Natural killer cell treated with Interleukin-12 subunit alpha and Interleukin-12 subunit beta and Interleukin-15 and Interleukin-18, amount 100 ng/mL, for 72 hours (primary cell): ENCODE data around the gene VEGFA. TPM values are rescaled to one million over a fixed set of nuclear protein-coding genes. Genes with fewer than 3 reads are reported as not detected.

Experiments
- ATAC-seq, 2 donors: fragments of 150-1000 bp; cut with Tn5 transposase in 1 of 2; sonication (Bioruptor Pico), chemical (Tn5 transposase) in 1 of 2; 2 replicates each; pipeline ENCODE4 v1.10.0; 2021
- DNase-seq: peaks from one replicate; pipeline ENCODE4 v3.0.0; 2022; ENCODE audit warnings: low spot score
- H3K27ac Mint-ChIP-seq, 2 donors: 1 replicate in 1 of 2; 2 replicates in 1 of 2; pipeline ENCODE4 v1.8.0; 2022; ENCODE audit warnings: mixed read lengths in 2 of 2, mild to moderate bottlenecking in 1 of 2, moderate library complexity in 1 of 2
- H3K27me3 Mint-ChIP-seq, 2 donors: 1 replicate in 1 of 2; 2 replicates in 1 of 2; pipeline ENCODE4 v1.8.0; 2022; ENCODE audit warnings: mixed read lengths in 2 of 2
- H3K36me3 Mint-ChIP-seq: one replicate; pipeline ENCODE4 v1.8.0; 2022; ENCODE audit warnings: mixed read lengths
- H3K4me1 Mint-ChIP-seq, 2 donors: 1 replicate in 1 of 2; 2 replicates in 1 of 2; pipeline ENCODE4 v1.8.0; 2022; ENCODE audit warnings: low read depth in 2 of 2, mixed read lengths in 2 of 2, mild to moderate bottlenecking in 1 of 2
- H3K4me3 Mint-ChIP-seq: one replicate; pipeline ENCODE4 v1.8.0; 2022; ENCODE audit warnings: mixed read lengths
- H3K9me3 Mint-ChIP-seq: 2 replicates; pipeline ENCODE4 v1.8.0; 2022; ENCODE audit warnings: mixed read lengths
- total RNA-seq, 2 donors: library from RNA; stranded (reverse); gene quantifications; one replicate each; pipeline ENCODE4 v1.2.3, GENCODE V29; 2022

Gene VEGFA
- total RNA-seq, 2 donors from 2014 or later = 36.8 to 43.0 TPM

DNA sequence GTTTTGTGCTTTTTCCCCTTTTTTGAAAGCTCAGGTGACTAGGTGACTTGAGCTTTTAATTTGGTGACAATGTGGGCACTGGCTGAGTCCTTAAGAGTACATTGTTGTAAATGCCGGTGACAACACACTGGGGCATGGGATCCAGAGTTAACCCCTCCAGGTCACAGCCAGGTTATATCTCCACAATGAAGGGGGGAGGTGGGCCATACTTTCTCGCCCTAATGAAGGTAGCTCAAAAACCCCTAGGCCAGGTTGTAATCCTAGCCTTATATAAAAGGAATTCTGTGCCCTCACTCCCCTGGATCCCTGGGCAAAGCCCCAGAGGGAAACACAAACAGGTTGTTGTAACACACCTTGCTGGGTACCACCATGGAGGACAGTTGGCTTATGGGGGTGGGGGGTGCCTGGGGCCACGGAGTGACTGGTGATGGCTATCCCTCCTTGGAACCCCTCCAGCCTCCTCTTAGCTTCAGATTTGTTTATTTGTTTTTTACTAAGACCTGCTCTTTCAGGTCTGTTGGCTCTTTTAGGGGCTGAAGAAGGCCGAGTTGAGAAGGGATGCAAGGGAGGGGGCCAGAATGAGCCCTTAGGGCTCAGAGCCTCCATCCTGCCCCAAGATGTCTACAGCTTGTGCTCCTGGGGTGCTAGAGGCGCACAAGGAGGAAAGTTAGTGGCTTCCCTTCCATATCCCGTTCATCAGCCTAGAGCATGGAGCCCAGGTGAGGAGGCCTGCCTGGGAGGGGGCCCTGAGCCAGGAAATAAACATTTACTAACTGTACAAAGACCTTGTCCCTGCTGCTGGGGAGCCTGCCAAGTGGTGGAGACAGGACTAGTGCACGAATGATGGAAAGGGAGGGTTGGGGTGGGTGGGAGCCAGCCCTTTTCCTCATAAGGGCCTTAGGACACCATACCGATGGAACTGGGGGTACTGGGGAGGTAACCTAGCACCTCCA is 2.2 kb upstream of the VEGFA start:
- Mint-ChIP-seq H3K36me3 (no peaks in the 10 kb centered on the region), H3K27me3 (peaks cover 0 to 2% of the 10 kb centered on the region in 2 donors), H3K4me3 (no peak overlapping the region), H3K27ac (no peak overlapping the region), H3K4me1 (peaks cover 10 to 14% of the 10 kb centered on the region in 2 donors), H3K9me3 (no peaks in the 10 kb centered on the region)
- ATAC-seq (no peak), DNase-seq (no peak)

DNA sequence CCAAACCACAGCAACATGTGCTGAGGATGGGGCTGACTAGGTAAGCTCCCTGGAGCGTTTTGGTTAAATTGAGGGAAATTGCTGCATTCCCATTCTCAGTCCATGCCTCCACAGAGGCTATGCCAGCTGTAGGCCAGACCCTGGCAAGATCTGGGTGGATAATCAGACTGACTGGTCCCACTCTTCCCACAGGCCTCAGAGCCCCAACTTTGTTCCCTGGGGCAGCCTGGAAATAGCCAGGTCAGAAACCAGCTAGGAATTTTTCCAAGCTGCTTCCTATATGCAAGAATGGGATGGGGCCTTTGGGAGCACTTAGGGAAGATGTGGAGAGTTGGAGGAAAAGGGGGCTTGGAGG is 1.5 kb upstream of the VEGFA start:
- no peak overlapping the region for H3K4me3 Mint-ChIP-seq
- H3K36me3 Mint-ChIP-seq = no peaks in the 10 kb centered on the region
- H3K27me3 Mint-ChIP-seq = peaks cover 6 to 8% of the 10 kb centered on the region in 2 donors
- no peaks in the 10 kb centered on the region for H3K9me3 Mint-ChIP-seq
- H3K27ac Mint-ChIP-seq = no peak overlapping the region
- H3K4me1 Mint-ChIP-seq = peaks cover 17 to 20% of the 10 kb centered on the region in 2 donors
- DNase-seq = no peak
- no peak for ATAC-seq

DNA sequence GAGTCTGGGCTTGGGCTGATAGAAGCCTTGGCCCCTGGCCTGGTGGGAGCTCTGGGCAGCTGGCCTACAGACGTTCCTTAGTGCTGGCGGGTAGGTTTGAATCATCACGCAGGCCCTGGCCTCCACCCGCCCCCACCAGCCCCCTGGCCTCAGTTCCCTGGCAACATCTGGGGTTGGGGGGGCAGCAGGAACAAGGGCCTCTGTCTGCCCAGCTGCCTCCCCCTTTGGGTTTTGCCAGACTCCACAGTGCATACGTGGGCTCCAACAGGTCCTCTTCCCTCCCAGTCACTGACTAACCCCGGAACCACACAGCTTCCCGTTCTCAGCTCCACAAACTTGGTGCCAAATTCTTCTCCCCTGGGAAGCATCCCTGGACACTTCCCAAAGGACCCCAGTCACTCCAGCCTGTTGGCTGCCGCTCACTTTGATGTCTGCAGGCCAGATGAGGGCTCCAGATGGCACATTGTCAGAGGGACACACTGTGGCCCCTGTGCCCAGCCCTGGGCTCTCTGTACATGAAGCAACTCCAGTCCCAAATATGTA is 957 bp upstream of the VEGFA start:
- Mint-ChIP-seq H3K4me1 (peaks cover 18 to 21% of the 10 kb centered on the region in 2 donors), H3K27ac (peak overlapping the region; percentile 44 to 82), H3K4me3 (peak overlapping the region; percentile 92), H3K36me3 (no peaks in the 10 kb centered on the region), H3K27me3 (peaks cover 8 to 9% of the 10 kb centered on the region in 2 donors), H3K9me3 (no peaks in the 10 kb centered on the region)
- DNase-seq (no peak), ATAC-seq (no peak)

DNA sequence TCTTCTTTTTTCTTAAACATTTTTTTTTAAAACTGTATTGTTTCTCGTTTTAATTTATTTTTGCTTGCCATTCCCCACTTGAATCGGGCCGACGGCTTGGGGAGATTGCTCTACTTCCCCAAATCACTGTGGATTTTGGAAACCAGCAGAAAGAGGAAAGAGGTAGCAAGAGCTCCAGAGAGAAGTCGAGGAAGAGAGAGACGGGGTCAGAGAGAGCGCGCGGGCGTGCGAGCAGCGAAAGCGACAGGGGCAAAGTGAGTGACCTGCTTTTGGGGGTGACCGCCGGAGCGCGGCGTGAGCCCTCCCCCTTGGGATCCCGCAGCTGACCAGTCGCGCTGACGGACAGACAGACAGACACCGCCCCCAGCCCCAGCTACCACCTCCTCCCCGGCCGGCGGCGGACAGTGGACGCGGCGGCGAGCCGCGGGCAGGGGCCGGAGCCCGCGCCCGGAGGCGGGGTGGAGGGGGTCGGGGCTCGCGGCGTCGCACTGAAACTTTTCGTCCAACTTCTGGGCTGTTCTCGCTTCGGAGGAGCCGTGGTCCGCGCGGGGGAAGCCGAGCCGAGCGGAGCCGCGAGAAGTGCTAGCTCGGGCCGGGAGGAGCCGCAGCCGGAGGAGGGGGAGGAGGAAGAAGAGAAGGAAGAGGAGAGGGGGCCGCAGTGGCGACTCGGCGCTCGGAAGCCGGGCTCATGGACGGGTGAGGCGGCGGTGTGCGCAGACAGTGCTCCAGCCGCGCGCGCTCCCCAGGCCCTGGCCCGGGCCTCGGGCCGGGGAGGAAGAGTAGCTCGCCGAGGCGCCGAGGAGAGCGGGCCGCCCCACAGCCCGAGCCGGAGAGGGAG is 580 bp downstream of the VEGFA start:
- H3K27ac Mint-ChIP-seq = peak overlapping the region; percentile 44 to 82
- H3K9me3 Mint-ChIP-seq = no peaks in the 10 kb centered on the region
- no peaks in the 10 kb centered on the region for H3K36me3 Mint-ChIP-seq

DNA sequence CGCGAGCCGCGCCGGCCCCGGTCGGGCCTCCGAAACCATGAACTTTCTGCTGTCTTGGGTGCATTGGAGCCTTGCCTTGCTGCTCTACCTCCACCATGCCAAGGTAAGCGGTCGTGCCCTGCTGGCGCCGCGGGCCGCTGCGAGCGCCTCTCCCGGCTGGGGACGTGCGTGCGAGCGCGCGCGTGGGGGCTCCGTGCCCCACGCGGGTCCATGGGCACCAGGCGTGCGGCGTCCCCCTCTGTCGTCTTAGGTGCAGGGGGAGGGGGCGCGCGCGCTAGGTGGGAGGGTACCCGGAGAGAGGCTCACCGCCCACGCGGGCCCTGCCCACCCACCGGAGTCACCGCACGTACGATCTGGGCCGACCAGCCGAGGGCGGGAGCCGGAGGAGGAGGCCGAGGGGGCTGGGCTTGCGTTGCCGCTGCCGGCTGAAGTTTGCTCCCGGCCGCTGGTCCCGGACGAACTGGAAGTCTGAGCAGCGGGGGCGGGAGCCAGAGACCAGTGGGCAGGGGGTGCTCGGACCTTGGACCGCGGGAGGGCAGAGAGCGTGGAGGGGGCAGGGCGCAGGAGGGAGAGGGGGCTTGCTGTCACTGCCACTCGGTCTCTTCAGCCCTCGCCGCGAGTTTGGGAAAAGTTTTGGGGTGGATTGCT is 1.3 kb downstream of the VEGFA start:
- H3K36me3 Mint-ChIP-seq = no peaks in the 10 kb centered on the region
- H3K27ac Mint-ChIP-seq = no peak overlapping the region
- peaks cover 28 to 35% of the 10 kb centered on the region in 2 donors for H3K4me1 Mint-ChIP-seq
- ATAC-seq (peak; percentile 54 to 55), DNase-seq (peak; percentile 81)
- H3K27me3 Mint-ChIP-seq = peaks cover 7 to 8% of the 10 kb centered on the region in 2 donors
- peak overlapping the region; percentile 92 for H3K4me3 Mint-ChIP-seq
- H3K9me3 Mint-ChIP-seq = no peaks in the 10 kb centered on the region

More for the DNA sequence above, 580 bp downstream of the VEGFA start:
- H3K4me1 Mint-ChIP-seq = peaks cover 28 to 33% of the 10 kb centered on the region in 2 donors
- H3K27me3 Mint-ChIP-seq = peaks cover 7 to 8% of the 10 kb centered on the region in 2 donors
- peak overlapping the region; percentile 92 for H3K4me3 Mint-ChIP-seq
- ATAC-seq = peak; percentile 41 to 48
- DNase-seq = no peak

DNA sequence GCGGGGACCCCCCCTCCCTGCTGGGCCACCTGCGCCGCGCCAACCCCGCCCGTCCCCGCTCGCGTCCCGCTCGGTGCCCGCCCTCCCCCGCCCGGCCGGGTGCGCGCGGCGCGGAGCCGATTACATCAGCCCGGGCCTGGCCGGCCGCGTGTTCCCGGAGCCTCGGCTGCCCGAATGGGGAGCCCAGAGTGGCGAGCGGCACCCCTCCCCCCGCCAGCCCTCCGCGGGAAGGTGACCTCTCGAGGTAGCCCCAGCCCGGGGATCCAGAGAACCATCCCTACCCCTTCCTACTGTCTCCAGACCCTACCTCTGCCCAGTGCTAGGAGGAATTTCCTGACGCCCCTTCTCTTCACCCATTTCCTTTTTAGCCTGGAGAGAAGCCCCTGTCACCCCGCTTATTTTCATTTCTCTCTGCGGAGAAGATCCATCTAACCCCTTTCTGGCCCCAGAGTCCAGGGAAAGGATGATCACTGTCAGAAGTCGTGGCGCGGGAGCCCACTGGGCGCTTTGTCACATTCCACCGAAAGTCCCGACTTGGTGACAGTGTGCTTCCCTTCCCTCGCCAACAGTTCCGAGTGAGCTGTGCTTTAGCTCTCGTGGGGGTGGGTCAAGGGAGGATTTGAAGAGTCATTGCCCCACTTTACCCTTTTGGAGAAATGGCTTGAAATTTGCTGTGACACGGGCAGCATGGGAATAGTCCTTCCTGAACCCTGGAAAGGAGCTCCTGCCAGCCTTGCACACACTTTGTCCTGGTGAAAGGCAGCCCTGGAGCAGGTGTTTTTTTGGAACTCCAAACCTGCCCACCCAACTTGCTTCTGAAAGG is 2.1 kb downstream of the VEGFA start:
- peak overlapping the region; percentile 66 to 88 for H3K27ac Mint-ChIP-seq
- DNase-seq (peak; percentile 73), ATAC-seq (peak; percentile 45 to 46)
- no peaks in the 10 kb centered on the region for H3K9me3 Mint-ChIP-seq
- H3K36me3 Mint-ChIP-seq = no peaks in the 10 kb centered on the region
- H3K4me3 Mint-ChIP-seq = peak overlapping the region; percentile 85
- H3K27me3 Mint-ChIP-seq = peaks cover 7 to 8% of the 10 kb centered on the region in 2 donors
- peaks cover 28 to 37% of the 10 kb centered on the region in 2 donors for H3K4me1 Mint-ChIP-seq

DNA sequence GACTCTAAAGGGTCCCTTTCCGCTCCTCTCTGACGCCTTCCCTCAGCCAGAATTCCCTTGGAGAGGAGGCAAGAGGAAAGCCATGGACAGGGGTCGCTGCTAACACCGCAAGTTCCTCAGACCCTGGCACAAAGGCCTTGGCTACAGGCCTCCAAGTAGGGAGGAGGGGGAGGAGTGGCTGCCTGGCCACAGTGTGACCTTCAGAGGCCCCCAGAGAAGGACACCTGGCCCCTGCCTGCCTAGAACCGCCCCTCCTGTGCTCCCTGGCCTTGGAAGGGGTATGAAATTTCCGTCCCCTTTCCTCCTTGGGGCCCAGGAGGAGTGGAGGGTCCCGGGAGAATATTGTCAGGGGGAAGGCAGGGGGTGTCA is 2.7 kb downstream of the VEGFA start:
- Mint-ChIP-seq H3K4me1 (peaks cover 28 to 37% of the 10 kb centered on the region in 2 donors), H3K4me3 (peak overlapping the region; percentile 85), H3K36me3 (no peaks in the 10 kb centered on the region), H3K27ac (peak overlapping the region; percentile 66 to 88), H3K27me3 (peaks cover 7 to 8% of the 10 kb centered on the region in 2 donors), H3K9me3 (no peaks in the 10 kb centered on the region)
- no peak for ATAC-seq
- no peak for DNase-seq

DNA sequence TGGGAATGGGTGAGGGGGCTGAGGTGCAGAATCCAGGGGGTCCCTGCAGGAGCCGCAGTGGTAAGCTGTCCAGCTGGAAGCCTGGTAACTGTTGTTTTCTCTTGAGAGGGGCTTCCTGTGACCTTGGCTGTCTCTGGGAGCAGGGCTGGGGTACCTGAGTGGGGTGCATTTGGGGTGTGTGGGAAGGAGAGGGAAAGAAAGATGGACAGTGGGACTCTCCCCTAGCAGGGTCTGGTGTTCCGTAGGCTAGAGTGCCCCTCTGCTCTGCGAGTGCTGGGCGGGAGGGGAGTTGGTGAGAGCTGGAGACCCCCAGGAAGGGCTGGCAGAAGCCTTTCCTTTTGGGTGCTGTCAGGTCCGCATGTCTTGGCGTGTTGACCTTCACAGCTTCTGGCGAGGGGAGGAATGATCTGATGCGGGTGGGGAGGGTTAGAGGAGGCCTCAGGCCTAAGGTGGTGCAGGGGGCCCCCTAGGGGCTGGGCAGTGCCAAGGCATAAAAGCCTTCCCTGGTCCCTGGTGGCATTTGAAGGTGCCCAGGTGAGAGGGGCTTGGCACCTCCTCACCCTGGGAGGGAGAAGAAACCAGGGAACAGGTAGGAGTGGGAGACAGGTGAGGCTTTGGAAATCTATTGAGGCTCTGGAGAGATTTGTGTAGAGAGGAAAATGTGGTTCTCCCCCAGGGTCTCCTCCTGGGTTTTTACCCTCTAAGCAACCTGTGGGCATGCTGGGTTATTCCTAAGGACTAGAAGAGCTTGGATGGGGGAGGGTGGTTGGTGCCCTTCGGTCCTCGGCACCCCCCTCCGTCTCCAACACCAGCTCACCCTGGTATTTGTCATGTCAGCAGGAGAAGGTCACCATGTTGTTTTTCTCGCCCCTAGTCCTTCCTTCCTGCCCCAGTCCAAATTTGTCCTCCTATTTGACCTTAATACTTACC is 3.3 kb downstream of the VEGFA start:
- no peaks in the 10 kb centered on the region for H3K36me3 Mint-ChIP-seq
- H3K27ac Mint-ChIP-seq = no peak overlapping the region
- DNase-seq (no peak), ATAC-seq (no peak)
- peak overlapping the region; percentile 22 for H3K4me3 Mint-ChIP-seq
- peaks cover 7 to 8% of the 10 kb centered on the region in 2 donors for H3K27me3 Mint-ChIP-seq
- no peaks in the 10 kb centered on the region for H3K9me3 Mint-ChIP-seq
- peaks cover 28 to 37% of the 10 kb centered on the region in 2 donors for H3K4me1 Mint-ChIP-seq

DNA sequence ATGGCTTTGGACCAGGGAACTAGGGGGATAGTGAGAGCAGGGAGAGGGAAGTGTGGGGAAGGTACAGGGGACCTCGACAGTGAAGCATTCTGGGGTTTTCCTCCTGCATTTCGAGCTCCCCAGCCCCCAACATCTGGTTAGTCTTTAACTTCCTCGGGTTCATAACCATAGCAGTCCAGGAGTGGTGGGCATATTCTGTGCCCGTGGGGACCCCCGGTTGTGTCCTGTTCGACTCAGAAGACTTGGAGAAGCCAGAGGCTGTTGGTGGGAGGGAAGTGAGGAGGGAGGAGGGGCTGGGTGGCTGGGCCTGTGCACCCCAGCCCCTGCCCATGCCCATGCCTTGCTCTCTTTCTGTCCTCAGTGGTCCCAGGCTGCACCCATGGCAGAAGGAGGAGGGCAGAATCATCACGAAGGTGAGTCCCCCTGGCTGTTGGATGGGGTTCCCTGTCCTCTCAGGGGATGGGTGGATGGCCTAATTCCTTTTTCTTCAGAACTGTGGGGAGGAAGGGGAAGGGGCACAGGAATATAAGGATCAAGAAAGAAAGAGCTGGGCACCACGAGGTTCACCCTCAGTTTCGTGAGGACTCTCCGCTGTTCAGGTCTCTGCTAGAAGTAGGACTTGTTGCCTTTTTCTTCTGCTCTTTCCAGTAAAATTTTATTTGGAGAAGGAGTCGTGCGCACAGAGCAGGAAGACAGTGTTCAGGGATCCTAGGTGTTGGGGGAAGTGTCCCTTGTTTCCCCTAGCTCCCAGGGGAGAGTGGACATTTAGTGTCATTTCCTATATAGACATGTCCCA is 4.2 kb downstream of the VEGFA start:
- H3K36me3 Mint-ChIP-seq = no peaks in the 10 kb centered on the region

DNA sequence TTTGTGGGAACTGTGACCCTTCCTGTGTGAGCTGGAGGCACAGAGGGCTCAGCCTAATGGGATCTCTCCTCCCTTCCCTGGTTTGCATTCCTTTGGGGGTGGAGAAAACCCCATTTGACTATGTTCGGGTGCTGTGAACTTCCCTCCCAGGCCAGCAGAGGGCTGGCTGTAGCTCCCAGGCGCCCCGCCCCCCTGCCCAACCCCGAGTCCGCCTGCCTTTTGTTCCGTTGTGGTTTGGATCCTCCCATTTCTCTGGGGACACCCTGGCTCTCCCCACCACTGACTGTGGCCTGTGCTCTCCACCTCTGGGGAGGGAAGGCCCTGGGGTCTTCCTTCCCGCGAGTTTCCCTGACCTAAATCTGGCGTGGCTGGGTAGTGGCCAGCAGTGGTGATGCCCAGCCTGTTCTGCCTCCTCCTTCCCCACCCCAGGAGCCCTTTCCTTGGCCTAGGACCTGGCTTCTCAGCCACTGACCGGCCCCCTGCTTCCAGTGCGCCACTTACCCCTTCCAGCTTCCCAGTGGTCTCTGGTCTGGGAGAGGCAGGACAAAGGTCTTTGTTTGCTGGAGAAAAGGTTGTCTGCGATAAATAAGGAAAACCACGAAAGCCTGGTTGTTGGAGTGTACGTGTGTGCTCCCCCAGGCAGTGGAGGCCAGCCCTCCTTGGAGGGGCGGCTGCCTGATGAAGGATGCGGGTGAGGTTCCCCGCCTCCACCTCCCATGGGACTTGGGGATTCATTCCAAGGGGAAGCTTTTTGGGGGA is 4.9 kb downstream of the VEGFA start:
- Mint-ChIP-seq H3K36me3 (no peaks in the 10 kb centered on the region), H3K9me3 (no peaks in the 10 kb centered on the region), H3K4me3 (no peak overlapping the region), H3K27me3 (peaks cover 7 to 8% of the 10 kb centered on the region in 2 donors), H3K27ac (no peak overlapping the region), H3K4me1 (peaks cover 22 to 30% of the 10 kb centered on the region in 2 donors)
- ATAC-seq = no peak
- no peak for DNase-seq

More for the DNA sequence above, 4.2 kb downstream of the VEGFA start:
- H3K4me3 Mint-ChIP-seq = no peak overlapping the region
- ATAC-seq (no peak), DNase-seq (no peak)
- peaks cover 28 to 36% of the 10 kb centered on the region in 2 donors for H3K4me1 Mint-ChIP-seq
- H3K27ac Mint-ChIP-seq = no peak overlapping the region
- no peaks in the 10 kb centered on the region for H3K9me3 Mint-ChIP-seq
- H3K27me3 Mint-ChIP-seq = peaks cover 7 to 8% of the 10 kb centered on the region in 2 donors

DNA sequence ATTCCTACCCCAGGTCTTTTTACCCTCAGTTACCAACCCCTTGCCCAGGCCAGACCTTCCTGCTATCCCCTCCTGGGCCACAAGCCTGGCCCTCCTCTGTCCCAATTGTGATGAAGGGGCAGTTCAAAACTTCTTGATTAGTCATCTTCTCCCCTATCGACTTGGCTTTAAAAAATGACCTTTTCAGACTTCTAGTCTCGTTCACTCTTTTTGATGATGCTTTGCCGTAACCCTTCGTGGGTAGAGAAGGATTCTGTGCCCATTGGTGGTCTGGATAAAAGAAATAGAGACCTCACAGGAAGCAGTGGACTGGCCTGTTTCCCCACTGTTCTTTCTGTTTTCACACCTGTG is 5.5 kb downstream of the VEGFA start:
- Mint-ChIP-seq H3K36me3 (no peaks in the 10 kb centered on the region), H3K4me3 (no peak overlapping the region), H3K27ac (no peak overlapping the region), H3K27me3 (peaks cover 7 to 8% of the 10 kb centered on the region in 2 donors), H3K9me3 (no peaks in the 10 kb centered on the region), H3K4me1 (peaks cover 22 to 27% of the 10 kb centered on the region in 2 donors)
- ATAC-seq (no peak), DNase-seq (no peak)
